SU-DHL-6 (cell line): ENCODE measurements around the gene PSMA4.

Source experiments
- H2AFZ ChIP-seq: fragments of 200-600 bp; sonication (generic); 2 replicates; pipeline ENCODE4 v1.6.1; 2014; ENCODE audit warnings: low read depth, mild to moderate bottlenecking, moderate library complexity, mixed read lengths, antibody characterized with exemption, low read length; ENCODE audit not compliant: severe bottlenecking
- H3F3A ChIP-seq: fragments of 200-600 bp; shearing (Covaris generic); 2 replicates; pipeline ENCODE4 v1.6.0; 2016; ENCODE audit warnings: antibody characterized with exemption, mild to moderate bottlenecking; ENCODE audit not compliant: insufficient read depth
- H3K27ac ChIP-seq: fragments of 200-600 bp; sonication (generic); 2 replicates; pipeline ENCODE4 v1.5.1; 2016; ENCODE audit warnings: low read depth, mild to moderate bottlenecking, low read length, moderate library complexity, mixed read lengths
- H3K27me3 ChIP-seq: fragments of 200-600 bp; sonication (generic), shearing (Covaris generic); 2 replicates; pipeline ENCODE4 v1.6.0; 2014; ENCODE audit warnings: mild to moderate bottlenecking, low read length
- H3K36me3 ChIP-seq: fragments of 200-600 bp; sonication (generic); 2 replicates; pipeline ENCODE4 v1.6.1; 2014; ENCODE audit warnings: mild to moderate bottlenecking, low read length, mixed read lengths
- H3K4me2 ChIP-seq: fragments of 300-600, 200-600 bp; shearing (Covaris generic), sonication (generic); 2 replicates; pipeline ENCODE4 v1.6.0; 2014; ENCODE audit warnings: low read length, low read depth, mild to moderate bottlenecking; ENCODE audit not compliant: poor library complexity, severe bottlenecking
- H3K4me3 ChIP-seq: fragments of 200-600 bp; sonication (generic); 2 replicates; pipeline ENCODE4 v1.5.1; 2014; ENCODE audit warnings: antibody characterized with exemption, low read length, mild to moderate bottlenecking, mixed read lengths; ENCODE audit not compliant: insufficient read depth, poor library complexity, severe bottlenecking
- H3K79me2 ChIP-seq: fragments of 200-600 bp; sonication (generic); 2 replicates; pipeline ENCODE4 v1.6.1; 2014; ENCODE audit warnings: mild to moderate bottlenecking, low read length, moderate library complexity; ENCODE audit not compliant: insufficient read depth
- H3K9ac ChIP-seq: fragments of 200-600 bp; sonication (generic); 2 replicates; pipeline ENCODE4 v1.7.0; 2014; ENCODE audit warnings: mild to moderate bottlenecking, low read length
- H3K9me2 ChIP-seq: fragments of 200-600 bp; sonication (generic); replicated peaks from 2 replicates; pipeline ENCODE4 v1.6.1; 2014; ENCODE audit warnings: low read length; ENCODE audit not compliant: insufficient read depth
- H3K9me3 ChIP-seq: fragments of 200-600 bp; sonication (generic); 2 replicates; pipeline ENCODE4 v1.6.1; 2014; ENCODE audit warnings: low read length, mixed read lengths; ENCODE audit not compliant: insufficient read depth
- H4K20me1 ChIP-seq: fragments of 200-600 bp; sonication (generic); 2 replicates; pipeline ENCODE4 v1.6.1; 2014; ENCODE audit warnings: low read depth, mild to moderate bottlenecking, antibody characterized with exemption, low read length, moderate library complexity, mixed read lengths
- EZH2phosphoT487 ChIP-seq: fragments of 200-600 bp; sonication (generic), shearing (Covaris generic); conservative IDR thresholded peaks from 2 replicates; pipeline ENCODE4 v1.6.1; 2018; ENCODE audit warnings: mild to moderate bottlenecking, antibody characterized with exemption, low read length, moderate library complexity, mixed read lengths
- TF ChIP-seq, protein P1 (sequence below): fragments of 200-600 bp; sonication (generic); IDR thresholded peaks from one replicate; pipeline ENCODE4 v1.5.1; 2017; ENCODE audit warnings: antibody characterized with exemption, mild to moderate bottlenecking, low read length, moderate library complexity; ENCODE audit not compliant: insufficient read depth, poor library complexity, severe bottlenecking

The PSMA4 gene

GRCh38 chr15:78567531-78567930 lies 27.3 kb downstream of the PSMA4 start:
- H3K9me3 ChIP-seq = no peaks in the 10 kb centered on the region
- no peak overlapping the region for H3K27ac ChIP-seq
- H3K79me2 ChIP-seq = no peaks in the 10 kb centered on the region
- H3K36me3 ChIP-seq = no peaks in the 10 kb centered on the region
- no peak for TF ChIP-seq EZH2phosphoT487
- TF ChIP-seq, protein P1, sequence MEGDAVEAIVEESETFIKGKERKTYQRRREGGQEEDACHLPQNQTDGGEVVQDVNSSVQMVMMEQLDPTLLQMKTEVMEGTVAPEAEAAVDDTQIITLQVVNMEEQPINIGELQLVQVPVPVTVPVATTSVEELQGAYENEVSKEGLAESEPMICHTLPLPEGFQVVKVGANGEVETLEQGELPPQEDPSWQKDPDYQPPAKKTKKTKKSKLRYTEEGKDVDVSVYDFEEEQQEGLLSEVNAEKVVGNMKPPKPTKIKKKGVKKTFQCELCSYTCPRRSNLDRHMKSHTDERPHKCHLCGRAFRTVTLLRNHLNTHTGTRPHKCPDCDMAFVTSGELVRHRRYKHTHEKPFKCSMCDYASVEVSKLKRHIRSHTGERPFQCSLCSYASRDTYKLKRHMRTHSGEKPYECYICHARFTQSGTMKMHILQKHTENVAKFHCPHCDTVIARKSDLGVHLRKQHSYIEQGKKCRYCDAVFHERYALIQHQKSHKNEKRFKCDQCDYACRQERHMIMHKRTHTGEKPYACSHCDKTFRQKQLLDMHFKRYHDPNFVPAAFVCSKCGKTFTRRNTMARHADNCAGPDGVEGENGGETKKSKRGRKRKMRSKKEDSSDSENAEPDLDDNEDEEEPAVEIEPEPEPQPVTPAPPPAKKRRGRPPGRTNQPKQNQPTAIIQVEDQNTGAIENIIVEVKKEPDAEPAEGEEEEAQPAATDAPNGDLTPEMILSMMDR = no peak
- H3K9ac ChIP-seq = no peak overlapping the region
- H3K4me2 ChIP-seq = no peak overlapping the region
- no peaks in the 10 kb centered on the region for H3K27me3 ChIP-seq
- H3F3A ChIP-seq = no peaks in the 10 kb centered on the region
- H3K4me3 ChIP-seq = no peak overlapping the region
- no peaks in the 10 kb centered on the region for H4K20me1 ChIP-seq
- no peak overlapping the region for H2AFZ ChIP-seq
- H3K9me2 ChIP-seq = no peaks in the 10 kb centered on the region

GRCh38 chr15:78570710-78571109 lies 30.5 kb downstream of the PSMA4 start:
- no peak for TF ChIP-seq EZH2phosphoT487
- TF ChIP-seq, protein P1 = no peak
- H3K4me3 ChIP-seq = no peak overlapping the region
- no peaks in the 10 kb centered on the region for H3K27me3 ChIP-seq
- H2AFZ ChIP-seq = no peak overlapping the region
- no peaks in the 10 kb centered on the region for H3K9me3 ChIP-seq
- H3K79me2 ChIP-seq = no peaks in the 10 kb centered on the region
- no peaks in the 10 kb centered on the region for H4K20me1 ChIP-seq
- no peaks in the 10 kb centered on the region for H3K9me2 ChIP-seq
- H3K4me2 ChIP-seq = no peak overlapping the region
- no peaks in the 10 kb centered on the region for H3K36me3 ChIP-seq
- no peaks in the 10 kb centered on the region for H3F3A ChIP-seq
- H3K27ac ChIP-seq = no peak overlapping the region
- no peak overlapping the region for H3K9ac ChIP-seq

- Histone ChIP-seq H3F3A (no peaks in the 10 kb centered on the region), H3K27ac (no peak overlapping the region), H3K9me2 (no peaks in the 10 kb centered on the region), H3K36me3 (no peaks in the 10 kb centered on the region), H3K9me3 (no peaks in the 10 kb centered on the region), H3K4me2 (no peak overlapping the region), H3K4me3 (no peak overlapping the region), H3K79me2 (no peaks in the 10 kb centered on the region), H3K27me3 (no peaks in the 10 kb centered on the region), H2AFZ (no peak overlapping the region), H4K20me1 (no peaks in the 10 kb centered on the region), H3K9ac (no peak overlapping the region)
- no peak for TF ChIP-seq EZH2phosphoT487
- TF ChIP-seq, protein P1 = no peak
Observed at GRCh38 chr15:78571382-78571781, 31.1 kb downstream of the PSMA4 start.
